ENCODE data around the gene ELAVL3.

GRCh38 chr19:11475861-11476260, 5.0 kb downstream of the ELAVL3 start:
- no peak for TF ChIP-seq CTBP1 (IDR thresholded peaks at IDR 0.05; ENCODE audit: borderline replicate concordance)
- TF ChIP-seq BHLHE40 (IDR thresholded peaks at IDR 0.05; ENCODE audit: borderline replicate concordance) = no peak
- no peak for TF ChIP-seq SP1 (IDR thresholded peaks at IDR 0.05)
- TF ChIP-seq TARDBP (IDR thresholded peaks at IDR 0.05) = no peak
- no peak for TF ChIP-seq SUZ12 (IDR thresholded peaks at IDR 0.05)
- TF ChIP-seq, protein P1, sequence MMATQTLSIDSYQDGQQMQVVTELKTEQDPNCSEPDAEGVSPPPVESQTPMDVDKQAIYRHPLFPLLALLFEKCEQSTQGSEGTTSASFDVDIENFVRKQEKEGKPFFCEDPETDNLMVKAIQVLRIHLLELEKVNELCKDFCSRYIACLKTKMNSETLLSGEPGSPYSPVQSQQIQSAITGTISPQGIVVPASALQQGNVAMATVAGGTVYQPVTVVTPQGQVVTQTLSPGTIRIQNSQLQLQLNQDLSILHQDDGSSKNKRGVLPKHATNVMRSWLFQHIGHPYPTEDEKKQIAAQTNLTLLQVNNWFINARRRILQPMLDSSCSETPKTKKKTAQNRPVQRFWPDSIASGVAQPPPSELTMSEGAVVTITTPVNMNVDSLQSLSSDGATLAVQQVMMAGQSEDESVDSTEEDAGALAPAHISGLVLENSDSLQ (IDR thresholded peaks at IDR 0.05) = no peak
- TF ChIP-seq FOXK2 (IDR thresholded peaks at IDR 0.05) = no peak

All from HEK293T (cell line).